Measurements from ENCODE around the gene OXT. TPM values are rescaled to one million over a fixed set of nuclear protein-coding genes. Genes with fewer than 3 reads are reported as not detected.

OXT gene
- total RNA-seq, 1 experiment from 2014 or later, result not detected

- no peak for DNase-seq
Observed at GRCh38 chr20:3088031-3088430, 16.6 kb downstream of the OXT start.

More at GRCh38 chr20:3088031-3088430, 16.6 kb downstream of the OXT start:
- Histone ChIP-seq H2BK12ac (ENCODE audit: insufficient read length, low read depth, low read length) (no peak overlapping the region), H3K56ac (ENCODE audit: insufficient read length, low read depth, low read length) (no peak overlapping the region), H2BK15ac (ENCODE audit: low read depth, low read length) (no peak overlapping the region), H3K18ac (ENCODE audit: insufficient read length, low read depth, low read length) (no peak overlapping the region), H3K4me1 (ENCODE audit: insufficient read depth, low read length) (no peaks in the 10 kb centered on the region; the same call in 1 of the 2 replicates), H2AFZ (ENCODE audit: low read length) (no peak overlapping the region), H3K9me3 (ENCODE audit: control insufficient read depth, low read depth, low read length) (no peaks in the 10 kb centered on the region), H3K27me3 (ENCODE audit: insufficient read depth, low read length) (peaks cover 6% of the 10 kb centered on the region), H3K27ac (ENCODE audit: insufficient read length, low read depth, low read length) (no peak overlapping the region), H3K23me2 (ENCODE audit: insufficient read length, low read depth, low read length, poor library complexity, severe bottlenecking) (peaks cover 7% of the 10 kb centered on the region), H2BK5ac (ENCODE audit: insufficient read length, low read length) (no peak overlapping the region), H4K20me1 (ENCODE audit: control insufficient read depth, insufficient read depth, insufficient read length) (no peaks in the 10 kb centered on the region), H3K4ac (ENCODE audit: low read depth, low read length) (no peak overlapping the region), H2BK20ac (ENCODE audit: low read depth, low read length, poor library complexity, severe bottlenecking) (no peak overlapping the region), H4K5ac (ENCODE audit: insufficient read length, low read depth, low read length) (no peak overlapping the region), H2BK120ac (ENCODE audit: low read depth, low read length, poor library complexity, severe bottlenecking) (no peak overlapping the region), H3K79me2 (ENCODE audit: insufficient read depth, low read length) (no peaks in the 10 kb centered on the region), H3K14ac (ENCODE audit: insufficient read depth, low read length) (no peak overlapping the region; the same call in 1 of the 2 replicates), H3K4me2 (ENCODE audit: insufficient read depth, insufficient read length, low read length) (no peak overlapping the region), H4K91ac (ENCODE audit: insufficient read length, low read depth, low read length) (no peak overlapping the region), H3K9ac (ENCODE audit: extremely low read depth, insufficient read length, low read length) (no peak overlapping the region), H3K23ac (ENCODE audit: insufficient read length, low read depth, low read length) (no peak overlapping the region), H2AK5ac (ENCODE audit: insufficient read length, low read length) (no peak overlapping the region), H3T11ph (ENCODE audit: low read length) (no peak overlapping the region), H3K79me1 (ENCODE audit: insufficient read depth, low read depth, low read length, poor library complexity, severe bottlenecking) (no peaks in the 10 kb centered on the region), H4K8ac (replicated peaks; ENCODE audit: insufficient read length, low read depth, low read length) (no peak overlapping the region)
- WGBS (ENCODE audit: extremely low coverage, insufficient read length, low lambda C conversion rate), result no CpG with 5 or more reads among the region's 7 CpGs
- H3K4me3 Mint-ChIP-seq, result no peak overlapping the region
- TF ChIP-seq CTCF (conservative IDR thresholded peaks at IDR 0.05), result no peak
- H3K4me1 Mint-ChIP-seq, result peaks cover 0 to 10% of the 10 kb centered on the region in 2 experiments; a peak in 2 of 4 replicates
- H3K36me3 Mint-ChIP-seq (ENCODE audit: insufficient read depth in 1 of 3, low read depth in 3 of 3), result no peaks in the 10 kb centered on the region
- H3K27ac Mint-ChIP-seq, result no peak overlapping the region
- H3K27me3 Mint-ChIP-seq (ENCODE audit: low read depth), result peaks cover 44% of the 10 kb centered on the region
- no peaks in the 10 kb centered on the region for H3K9me3 Mint-ChIP-seq
